SK-N-MC (cell line): Measurements from ENCODE around the gene RAN.
"Not testable (repeated sequence)": the region's sequence is repeated elsewhere in the genome, so short reads cannot be mapped to it uniquely, and the experiment has no call there.

Experiments
- DNase-seq: peaks from one replicate; pipeline ENCODE4 v3.0.0-alpha.2; 2011; ENCODE audit warnings: low read depth, low spot score
- H3K27ac ChIP-seq: fragments of 200-600 bp; sonication (generic); 2 replicates; pipeline ENCODE4 v1.5.1; 2016; ENCODE audit warnings: mixed run types
- H3K36me3 ChIP-seq: fragments of 200-600 bp; sonication (generic); 2 replicates; pipeline ENCODE4 v1.6.1; 2017; ENCODE audit warnings: antibody characterized with exemption, low read length, mixed read lengths; ENCODE audit not compliant: insufficient read depth
- H3K4me3 ChIP-seq: fragments of 200-600 bp; sonication (generic); 2 replicates; pipeline ENCODE4 v1.5.1; 2016
- H3K9ac ChIP-seq: fragments of 200-600 bp; sonication (generic); 2 replicates; pipeline ENCODE4 v1.8.0; 2017; ENCODE audit warnings: mixed run types, mixed read lengths; ENCODE audit not compliant: insufficient read length
- H3K9me3 ChIP-seq: fragments of 200-600 bp; sonication (generic); 2 replicates; pipeline ENCODE4 v1.6.1; 2017; ENCODE audit warnings: low read depth, mild to moderate bottlenecking, antibody characterized with exemption, low read length, moderate library complexity, mixed read lengths
- EZH2 ChIP-seq: fragments of 200-600 bp; sonication (generic); IDR thresholded peaks from one replicate; pipeline ENCODE4 v1.6.1; 2017; ENCODE audit warnings: antibody characterized with exemption
- FOXP2 ChIP-seq: optimal IDR thresholded peaks from 2 replicates; pipeline ENCODE3; 2011; ENCODE audit warnings: mild to moderate bottlenecking, moderate library complexity; ENCODE audit not compliant: insufficient read depth; ENCODE audit errors: extremely low read length, control extremely low read depth
- POLR2AphosphoS5 ChIP-seq: IDR thresholded peaks from 2 replicates; pipeline ENCODE4 v1.6.1; 2012; ENCODE audit warnings: mild to moderate bottlenecking, low read depth, low read length, borderline replicate concordance

The RAN gene

DNA sequence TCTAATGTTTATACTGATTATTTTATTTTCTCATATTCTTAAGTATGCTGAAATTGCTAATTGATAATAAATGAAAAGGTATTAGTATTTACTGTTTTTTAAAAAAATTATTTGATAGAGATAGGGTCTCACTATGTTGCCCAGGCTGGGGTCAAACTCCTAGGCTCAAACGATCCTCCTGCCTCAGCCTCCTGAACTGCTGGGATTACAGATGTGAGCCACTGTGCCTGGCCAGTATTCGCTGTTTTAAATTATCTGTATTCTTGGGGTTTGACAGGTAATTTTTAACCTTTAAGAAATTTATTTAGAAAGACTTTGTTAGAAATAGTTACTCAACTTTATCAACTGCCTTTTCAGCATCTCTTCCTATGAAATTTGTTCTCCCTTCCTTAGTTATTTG is 32.2 kb downstream of the RAN start:
- Histone ChIP-seq H3K27ac (no peak overlapping the region), H3K4me3 (no peak overlapping the region), H3K9me3 (no peaks in the 10 kb centered on the region), H3K36me3 (no peaks in the 10 kb centered on the region), H3K9ac (no peak overlapping the region)
- TF ChIP-seq FOXP2 (no peak), POLR2AphosphoS5 (no peak), EZH2 (no peak)
- DNase-seq = no peak

- not testable (repeated sequence) for H3K27ac ChIP-seq, H3K9me3 ChIP-seq, H3K4me3 ChIP-seq, H3K9ac ChIP-seq, DNase-seq, H3K36me3 ChIP-seq
Observed at GRCh38 chr12:130904936-130905455, 33.1 kb downstream of the RAN start.

GRCh38 chr12:130909111-130909510 is 37.2 kb downstream of the RAN start:
- Histone ChIP-seq H3K27ac (no peak overlapping the region), H3K4me3 (no peak overlapping the region), H3K9me3 (no peaks in the 10 kb centered on the region; the same call in 1 of the 2 replicates), H3K36me3 (no peaks in the 10 kb centered on the region), H3K9ac (no peak overlapping the region)
- DNase-seq = no peak
- TF ChIP-seq EZH2 (no peak), FOXP2 (no peak), POLR2AphosphoS5 (no peak)

GRCh38 chr12:130911193-130911592 is 39.3 kb downstream of the RAN start:
- no peak for TF ChIP-seq FOXP2
- TF ChIP-seq POLR2AphosphoS5 = no peak
- TF ChIP-seq EZH2 = no peak
- H3K36me3 ChIP-seq = no peaks in the 10 kb centered on the region
- no peak overlapping the region for H3K9ac ChIP-seq
- H3K27ac ChIP-seq = no peak overlapping the region
- H3K9me3 ChIP-seq = no peaks in the 10 kb centered on the region; the same call in 1 of the 2 replicates
- H3K4me3 ChIP-seq = no peak overlapping the region
- no peak for DNase-seq

- TF ChIP-seq EZH2 (no peak), POLR2AphosphoS5 (no peak), FOXP2 (no peak)
- no peak overlapping the region for H3K9ac ChIP-seq
- no peaks in the 10 kb centered on the region; the same call in 1 of the 2 replicates for H3K9me3 ChIP-seq
- no peaks in the 10 kb centered on the region for H3K36me3 ChIP-seq
- no peak overlapping the region for H3K27ac ChIP-seq
- no peak overlapping the region for H3K4me3 ChIP-seq
- no peak for DNase-seq
Observed at GRCh38 chr12:130911933-130912332, 40.1 kb downstream of the RAN start.

DNA sequence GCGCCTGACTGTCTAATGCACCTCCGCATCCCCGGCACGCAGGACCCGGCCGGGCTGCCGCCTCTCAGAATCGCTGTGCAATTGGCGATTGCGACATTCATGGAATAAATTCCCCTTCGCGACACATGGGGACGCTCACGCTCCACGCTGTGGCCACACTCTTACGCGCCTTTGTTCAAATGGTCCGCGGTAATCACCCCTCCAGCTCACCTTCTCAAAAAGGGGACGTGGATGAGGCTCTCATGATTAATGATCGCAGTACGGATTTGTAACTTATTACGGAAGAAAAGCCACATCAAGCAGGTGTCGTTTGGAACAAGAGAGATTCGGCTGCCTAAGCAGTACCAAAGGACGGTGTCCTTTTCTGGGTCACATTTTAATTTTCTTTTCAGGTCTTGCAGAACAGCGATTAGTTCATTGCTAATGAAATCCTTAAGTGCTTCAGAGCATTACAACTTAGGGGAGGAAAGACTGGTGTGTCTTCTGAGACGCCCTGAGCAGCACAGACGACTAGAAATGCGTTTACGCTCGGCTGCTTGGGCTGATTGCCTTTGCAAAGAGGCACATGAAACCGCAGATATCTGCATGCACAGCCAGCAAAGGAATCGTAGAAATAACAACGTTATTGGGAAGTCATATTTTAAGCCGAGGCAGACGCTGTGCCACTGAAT is 44.5 kb downstream of the RAN start:
- TF ChIP-seq FOXP2 (no peak), EZH2 (no peak), POLR2AphosphoS5 (no peak)

GRCh38 chr12:130917607-130918006 is 45.7 kb downstream of the RAN start:
- no peaks in the 10 kb centered on the region for H3K9me3 ChIP-seq
- H3K36me3 ChIP-seq = no peaks in the 10 kb centered on the region
- no peak overlapping the region for H3K27ac ChIP-seq
- TF ChIP-seq EZH2 (no peak), FOXP2 (no peak)
- no peak overlapping the region for H3K4me3 ChIP-seq
- no peak overlapping the region for H3K9ac ChIP-seq
- DNase-seq = no peak

More for the DNA sequence above, 44.5 kb downstream of the RAN start:
- Histone ChIP-seq H3K9ac (no peak overlapping the region), H3K36me3 (no peaks in the 10 kb centered on the region), H3K27ac (no peak overlapping the region), H3K4me3 (peak overlapping the region; percentile 59), H3K9me3 (no peaks in the 10 kb centered on the region)
- peak; percentile 8 for DNase-seq

- no peak for TF ChIP-seq FOXP2
- TF ChIP-seq EZH2 = no peak
- TF ChIP-seq POLR2AphosphoS5 = no peak
Observed at GRCh38 chr12:130919086-130919485, 47.2 kb downstream of the RAN start.

DNA sequence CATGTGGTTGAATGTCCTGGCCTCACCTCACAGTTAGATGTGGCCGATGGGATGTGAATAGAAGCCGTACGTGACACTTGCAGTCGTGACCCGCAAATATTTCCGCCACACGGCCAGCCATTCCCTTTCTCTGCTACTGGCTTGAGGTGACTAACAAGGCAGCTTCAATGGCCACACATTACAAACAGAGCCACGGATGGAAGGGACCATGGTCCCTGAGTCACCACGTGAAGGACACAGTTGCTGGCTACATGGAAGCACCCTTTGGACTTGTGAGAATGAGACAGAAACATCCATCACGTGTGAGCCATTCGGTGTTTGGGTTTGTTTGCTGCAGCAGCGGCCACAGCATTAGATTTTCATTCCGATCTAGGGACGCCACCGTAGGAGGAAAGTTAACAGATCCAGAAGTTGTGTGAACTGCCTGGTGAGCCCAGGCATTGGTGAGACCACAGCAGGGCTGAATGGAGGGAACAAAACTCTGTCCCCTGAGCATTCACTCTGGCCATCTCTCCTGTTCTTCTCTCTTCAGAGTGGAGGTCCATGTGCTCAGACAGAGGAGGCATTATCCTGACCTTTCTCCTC is 48.3 kb downstream of the RAN start:
- H3K36me3 ChIP-seq = no peaks in the 10 kb centered on the region
- no peak overlapping the region for H3K27ac ChIP-seq
- TF ChIP-seq EZH2 (no peak), POLR2AphosphoS5 (no peak), FOXP2 (no peak)
- no peak overlapping the region for H3K4me3 ChIP-seq
- no peak for DNase-seq
- no peak overlapping the region for H3K9ac ChIP-seq
- H3K9me3 ChIP-seq = no peaks in the 10 kb centered on the region

More at GRCh38 chr12:130919086-130919485, 47.2 kb downstream of the RAN start:
- H3K9me3 ChIP-seq = no peaks in the 10 kb centered on the region
- no peaks in the 10 kb centered on the region for H3K36me3 ChIP-seq
- no peak overlapping the region for H3K9ac ChIP-seq
- H3K4me3 ChIP-seq = no peak overlapping the region
- H3K27ac ChIP-seq = no peak overlapping the region
- no peak for DNase-seq
